Suprapubic skin (tissue), 4 donors: ENCODE data around the gene HMGN4.

Experiments
- CTCF ChIP-seq, 2 donors: fragments of 200-600 bp in 1 of 2; fragments of 450-650 bp in 1 of 2; sonication (generic) in 1 of 2; IDR thresholded peaks; one replicate each; pipeline ENCODE4 v1.5.1; 2016 to 2019; ENCODE audit warnings: antibody characterized with exemption in 2 of 2, mild to moderate bottlenecking in 1 of 2, moderate library complexity in 1 of 2
- EP300 ChIP-seq: sonication (generic); formaldehyde crosslinking; IDR thresholded peaks from one replicate; pipeline ENCODE4 v1.6.1; 2017; ENCODE audit warnings: antibody characterized with exemption
- POLR2A ChIP-seq, 2 donors: fragments of 450-650 bp; IDR thresholded peaks; one replicate each; pipeline ENCODE4 v1.6.1; 2017; ENCODE audit warnings: antibody characterized with exemption in 2 of 2, mild to moderate bottlenecking in 2 of 2, moderate library complexity in 2 of 2
- POLR2AphosphoS5 ChIP-seq, 3 donors: sonication (generic); formaldehyde crosslinking; IDR thresholded peaks; one replicate each; pipeline ENCODE4 v1.6.1; 2017; ENCODE audit warnings: antibody characterized with exemption in 3 of 3

- TF ChIP-seq CTCF (IDR thresholded peaks at IDR 0.05) (no peak), EP300 (no peak), POLR2A (IDR thresholded peaks at IDR 0.05) (no peak), POLR2AphosphoS5 (IDR thresholded peaks at IDR 0.05) (no peak)
These were observed 3.4 kb downstream of the HMGN4 start for GRCh38 chr6:26541579-26541978.
